Bronchial epithelial cell (primary cell): ENCODE data around the gene EPHA10. TPM values are rescaled to one million over a fixed set of nuclear protein-coding genes. Genes with fewer than 3 reads are reported as not detected.

Experiments used
- DNase-seq: peaks from one replicate; pipeline ENCODE4 v3.0.0-alpha.2; 2010; ENCODE audit warnings: low read depth
- FAIRE-seq: peaks from 2 replicates; lab custom pipeline; 2011; peaks lifted over from hg19 to GRCh38; lab: Jason Lieb, UNC
- H3K27me3 ChIP-seq: 2 replicates; pipeline ENCODE4 v1.5.1; 2011; ENCODE audit warnings: low read length; ENCODE audit not compliant: control insufficient read depth, insufficient read depth
- H3K36me3 ChIP-seq: 2 replicates; pipeline ENCODE4 v1.5.1; 2011; ENCODE audit warnings: low read length; ENCODE audit not compliant: control insufficient read depth, insufficient read depth
- H3K4me3 ChIP-seq: 2 replicates; pipeline ENCODE4 v1.5.1; 2011; ENCODE audit warnings: mild to moderate bottlenecking, low read depth, low read length, control low read depth
- total RNA-seq: library from RNA; depleted of rRNA; stranded (reverse); fragments of >200 nt; gene quantifications from 2 replicates; pipeline ENCODE4 v1.2.1, GENCODE V29; 2014
- TF ChIP-seq, protein P1 (sequence below): IDR thresholded peaks from 2 replicates; pipeline ENCODE4 v1.5.1; 2011; ENCODE audit warnings: mild to moderate bottlenecking, moderate library complexity, low read length, control low read depth, inconsistent platforms; ENCODE audit not compliant: insufficient read depth, severe bottlenecking

EPHA10 gene
- total RNA-seq, 1 donor from 2014 or later: 0.26 TPM

DNA sequence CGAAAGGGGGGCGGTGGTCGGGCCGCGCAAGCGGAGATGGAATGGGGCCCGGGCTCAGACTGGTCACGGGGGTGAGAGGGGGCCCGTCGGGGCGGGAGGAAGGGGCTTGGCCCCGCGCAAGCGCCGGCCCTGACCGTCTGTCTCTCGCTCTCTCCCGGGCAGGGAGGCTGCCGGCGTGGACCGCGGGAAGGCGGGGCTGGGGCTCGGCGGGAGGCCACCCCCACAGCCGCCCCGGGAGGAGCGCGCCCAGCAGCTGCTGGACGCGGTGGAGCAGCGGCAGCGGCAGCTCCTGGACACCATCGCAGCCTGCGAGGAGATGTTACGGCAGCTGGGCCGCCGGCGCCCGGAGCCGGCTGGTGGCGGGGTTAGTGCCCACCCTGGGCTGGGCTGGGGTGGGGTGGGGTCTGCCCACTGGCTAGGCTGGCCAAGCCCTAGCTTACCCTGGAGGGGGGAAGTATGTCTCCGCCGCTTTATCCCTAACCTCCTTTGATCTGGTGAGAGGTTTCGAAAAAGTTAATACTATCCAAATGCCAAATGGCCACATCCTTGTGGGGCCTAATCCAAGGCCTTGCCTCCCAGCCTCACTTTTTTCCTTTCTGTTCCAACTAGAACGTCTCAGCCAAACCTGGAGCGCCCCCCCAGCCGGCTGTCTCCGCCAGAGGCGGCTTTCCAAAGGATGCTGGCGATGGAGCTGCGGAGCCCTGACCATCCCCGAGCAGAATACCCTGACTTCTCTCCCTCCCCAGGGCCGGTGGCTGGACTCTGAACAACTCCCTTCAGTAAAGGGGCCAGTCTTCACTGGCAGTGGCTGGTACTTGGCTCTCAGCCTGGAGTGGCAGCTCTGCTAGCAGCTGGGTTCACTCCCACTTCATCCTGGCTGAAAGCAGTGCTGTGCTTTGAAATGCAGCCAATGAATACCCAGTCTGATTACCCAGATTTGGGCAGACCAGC, 43.7 kb upstream of the EPHA10 start:
- Histone ChIP-seq H3K27me3 (no peaks in the 10 kb centered on the region), H3K36me3 (peaks cover 23% of the 10 kb centered on the region), H3K4me3 (peak overlapping the region; percentile 73)
- DNase-seq (peak; percentile 46), FAIRE-seq (no peak)
- TF ChIP-seq, protein P1, sequence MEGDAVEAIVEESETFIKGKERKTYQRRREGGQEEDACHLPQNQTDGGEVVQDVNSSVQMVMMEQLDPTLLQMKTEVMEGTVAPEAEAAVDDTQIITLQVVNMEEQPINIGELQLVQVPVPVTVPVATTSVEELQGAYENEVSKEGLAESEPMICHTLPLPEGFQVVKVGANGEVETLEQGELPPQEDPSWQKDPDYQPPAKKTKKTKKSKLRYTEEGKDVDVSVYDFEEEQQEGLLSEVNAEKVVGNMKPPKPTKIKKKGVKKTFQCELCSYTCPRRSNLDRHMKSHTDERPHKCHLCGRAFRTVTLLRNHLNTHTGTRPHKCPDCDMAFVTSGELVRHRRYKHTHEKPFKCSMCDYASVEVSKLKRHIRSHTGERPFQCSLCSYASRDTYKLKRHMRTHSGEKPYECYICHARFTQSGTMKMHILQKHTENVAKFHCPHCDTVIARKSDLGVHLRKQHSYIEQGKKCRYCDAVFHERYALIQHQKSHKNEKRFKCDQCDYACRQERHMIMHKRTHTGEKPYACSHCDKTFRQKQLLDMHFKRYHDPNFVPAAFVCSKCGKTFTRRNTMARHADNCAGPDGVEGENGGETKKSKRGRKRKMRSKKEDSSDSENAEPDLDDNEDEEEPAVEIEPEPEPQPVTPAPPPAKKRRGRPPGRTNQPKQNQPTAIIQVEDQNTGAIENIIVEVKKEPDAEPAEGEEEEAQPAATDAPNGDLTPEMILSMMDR: no peak

GRCh38 chr1:37807555-37808368, 42.8 kb upstream of the EPHA10 start, which contains the start of the genes C1orf122 and YRDC:
Gene C1orf122, plus strand, starts transcription at chr1:37807790. Its CDS starts 615 bp downstream, at chr1:37808405.
Gene YRDC, minus strand, starts transcription at chr1:37808208. Its CDS starts 28 bp downstream, at chr1:37808180.
- peak; percentile 84 for DNase-seq
- TF ChIP-seq, protein P1: peak; percentile 8
- Histone ChIP-seq H3K36me3 (peaks cover 22% of the 10 kb centered on the region), H3K27me3 (no peaks in the 10 kb centered on the region), H3K4me3 (peak within 1 kb of the TSS; percentile 73)
- no peak for FAIRE-seq

DNA sequence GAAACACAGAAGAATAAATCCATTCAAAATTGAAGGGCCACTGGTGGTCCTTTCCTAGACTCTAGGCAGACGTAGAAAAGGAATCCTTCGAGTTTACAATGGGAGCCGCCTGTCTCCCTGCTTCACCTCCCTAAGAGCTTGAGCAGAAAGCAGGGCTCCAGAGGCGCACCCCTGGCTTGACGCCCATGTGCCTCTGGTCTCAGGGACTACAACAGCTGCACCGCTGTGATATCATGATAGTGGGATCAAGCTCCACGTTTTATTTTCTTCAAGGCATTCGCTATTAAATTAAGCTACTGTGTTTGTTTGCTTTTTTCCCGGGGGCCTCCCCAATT, 42.3 kb upstream of the EPHA10 start:
- TF ChIP-seq, protein P1: no peak
- Histone ChIP-seq H3K4me3 (peak overlapping the region; percentile 73), H3K36me3 (peaks cover 22% of the 10 kb centered on the region), H3K27me3 (no peaks in the 10 kb centered on the region)
- no peak for FAIRE-seq
- peak; percentile 6 for DNase-seq

GRCh38 chr1:37802439-37802838, 37.5 kb upstream of the EPHA10 start:
- DNase-seq: no peak
- FAIRE-seq: no peak
- Histone ChIP-seq H3K27me3 (no peaks in the 10 kb centered on the region), H3K36me3 (peaks cover 22% of the 10 kb centered on the region), H3K4me3 (no peak overlapping the region)
- TF ChIP-seq, protein P1: no peak

GRCh38 chr1:37797750-37798345, 32.9 kb upstream of the EPHA10 start:
- TF ChIP-seq, protein P1: no peak
- FAIRE-seq: no peak
- Histone ChIP-seq H3K4me3 (no peak overlapping the region), H3K27me3 (no peaks in the 10 kb centered on the region), H3K36me3 (no peaks in the 10 kb centered on the region)
- no peak for DNase-seq
